ENCODE measurements around the gene TSC1.

The TSC1 gene

GRCh38 chr9:132857616-132858342 lies 86.6 kb downstream of the TSC1 start:
- DNase-seq = no peak

GRCh38 chr9:132857031-132857430 lies 87.4 kb downstream of the TSC1 start:
- DNase-seq = no peak

GRCh38 chr9:132855904-132856303 lies 88.5 kb downstream of the TSC1 start:
- no peak for DNase-seq

GRCh38 chr9:132854832-132855231 lies 89.6 kb downstream of the TSC1 start:
- no peak for DNase-seq

DNA sequence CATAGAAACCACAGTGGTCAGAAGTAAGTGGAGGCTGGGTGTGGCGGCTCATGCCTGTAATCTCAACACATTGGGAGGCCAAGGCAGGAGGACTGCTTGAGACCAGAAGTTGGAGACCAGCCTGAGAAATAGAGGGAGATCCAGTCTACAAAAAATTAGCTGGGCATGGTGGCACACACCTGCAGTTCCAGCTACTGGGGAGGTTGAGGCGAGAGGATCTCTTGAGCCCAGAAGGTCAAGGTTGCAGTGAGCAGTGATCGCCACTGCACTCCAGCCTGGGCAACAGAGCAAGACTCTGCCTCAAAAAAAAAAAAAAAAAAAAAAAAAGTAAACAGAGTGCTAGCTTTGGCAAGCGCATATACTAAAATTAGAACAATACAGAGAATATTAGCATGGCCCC lies 90.9 kb downstream of the TSC1 start:
- no peak for DNase-seq

DNA sequence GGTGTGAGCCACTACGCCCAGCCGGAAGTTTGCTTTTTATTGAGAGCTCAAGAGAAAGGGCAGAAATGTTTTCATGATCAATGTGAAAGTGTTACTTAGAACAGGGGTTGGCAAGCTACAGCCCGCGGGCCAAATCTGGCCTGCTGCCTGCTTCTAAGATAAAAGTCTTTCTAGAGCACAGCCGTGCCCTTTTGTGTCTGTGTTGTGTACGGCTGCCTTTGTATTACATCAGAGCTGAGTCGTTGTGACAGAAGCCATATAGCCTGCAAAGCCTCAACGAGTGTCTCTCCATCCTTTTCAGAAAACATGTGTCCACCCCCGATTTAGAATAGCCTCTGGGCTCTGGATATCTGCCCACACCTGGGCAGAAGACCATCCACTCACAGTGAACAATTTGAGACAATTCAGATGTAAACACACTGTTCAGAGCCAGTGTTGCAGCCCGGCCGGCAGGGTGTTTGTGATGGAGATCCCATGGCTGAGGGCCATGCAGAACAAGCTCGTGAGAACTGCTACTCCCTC lies 95.2 kb downstream of the TSC1 start:
- DNase-seq = peak in 1 of 6 experiments; percentile 9

- no peak for DNase-seq
Observed at GRCh38 chr9:132846918-132847515, 97.4 kb downstream of the TSC1 start.

DNA sequence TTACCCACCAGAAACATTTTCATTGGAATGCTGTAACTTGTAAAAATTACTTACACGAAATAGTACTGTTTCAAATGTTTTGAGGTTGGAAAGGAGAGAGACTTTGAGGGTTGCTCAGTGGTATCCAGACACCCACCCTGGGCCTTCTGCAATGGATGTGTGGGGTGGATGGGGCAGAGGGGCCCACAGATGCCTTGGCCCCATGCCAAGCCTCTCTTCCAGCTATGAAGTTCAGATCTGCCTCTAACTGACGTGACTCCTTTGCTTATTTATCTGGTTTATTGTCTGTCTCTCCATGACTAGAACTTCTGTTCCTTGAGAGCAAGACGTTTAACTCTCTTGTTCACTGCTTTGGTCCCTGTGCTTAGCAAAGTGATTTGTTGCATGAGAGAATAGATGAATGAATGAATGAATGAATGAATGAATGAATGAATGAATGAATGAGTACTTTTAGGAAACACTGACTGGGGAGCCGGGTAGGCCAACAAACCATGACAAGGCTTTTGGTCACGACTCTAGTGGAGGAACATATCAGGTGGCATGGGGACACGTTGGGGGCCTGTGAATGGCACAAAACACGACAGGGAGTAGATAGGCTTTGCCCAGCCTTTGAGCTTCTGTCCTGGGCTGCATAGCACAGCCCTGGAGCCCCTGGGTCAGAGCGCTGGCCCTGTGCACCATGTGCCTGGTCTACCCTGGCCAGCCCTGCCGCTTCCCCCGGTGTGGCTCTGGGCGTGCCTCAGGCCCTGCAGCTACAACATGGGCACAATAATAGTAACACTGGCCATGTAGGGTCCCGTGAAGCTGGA lies 98.1 kb downstream of the TSC1 start:
- no peak for DNase-seq

DNA sequence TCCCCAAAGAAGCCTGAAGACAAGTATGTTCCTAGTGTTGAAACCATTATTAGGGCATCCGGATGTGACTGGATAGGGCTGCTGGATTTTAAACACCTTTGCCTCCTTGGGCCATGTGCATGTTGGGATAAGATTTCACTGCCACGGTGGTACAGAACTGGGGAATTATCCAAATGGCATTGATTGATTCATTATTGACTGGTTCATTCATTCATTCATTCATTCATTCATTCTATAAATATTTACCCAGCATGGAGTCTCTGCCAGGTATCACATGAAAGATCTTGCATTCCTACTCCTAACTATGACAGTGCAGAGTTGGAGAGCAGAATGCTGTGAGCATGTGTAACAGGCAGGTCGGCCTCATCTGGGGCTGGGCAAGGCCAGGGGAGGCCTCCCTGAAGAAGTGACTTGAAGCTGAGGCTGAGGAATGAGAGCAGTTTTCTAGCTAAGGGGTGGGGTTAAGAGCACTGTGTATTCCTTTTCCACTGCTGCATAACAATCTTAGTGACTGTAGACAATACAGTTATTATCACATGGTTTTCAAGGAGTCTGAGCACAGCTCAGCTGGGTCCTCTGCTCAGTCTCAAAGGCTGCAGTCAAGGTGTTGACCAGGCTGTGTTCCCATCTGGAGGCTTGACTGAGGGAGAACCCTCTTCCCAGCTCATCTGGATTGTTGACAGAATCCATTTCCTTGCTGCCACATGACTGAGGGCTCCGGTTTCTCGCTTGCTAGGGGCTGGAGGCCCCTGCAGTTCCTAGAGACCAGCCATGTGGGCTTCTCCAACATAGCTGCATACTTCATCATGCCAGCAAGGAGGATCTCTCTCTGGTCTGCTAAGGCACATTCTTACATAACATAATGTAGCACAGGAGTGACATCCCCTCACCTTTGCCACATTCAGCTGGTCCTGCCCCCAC lies 102.0 kb downstream of the TSC1 start:
- no peak for DNase-seq
